ENCODE data around the gene NPY2R. TPM values are rescaled to one million over a fixed set of nuclear protein-coding genes. Genes with fewer than 3 reads are reported as not detected.

NPY2R gene
- total RNA-seq, 1 donor from 2014 or later, result not detected

GRCh38 chr4:155252327-155252726 lies 43.9 kb downstream of the NPY2R start:
- DNase-seq, result no peak

GRCh38 chr4:155263480-155263879 lies 55.0 kb downstream of the NPY2R start:
- DNase-seq, result no peak

GRCh38 chr4:155265113-155265512 lies 56.7 kb downstream of the NPY2R start:
- DNase-seq, result no peak

Other genes with a start within 250 kb of the NPY2R start
- 0.17 and 0.19 TPM in 2 replicates for gene MAP9, start 168.3 kb downstream of the NPY2R start, total RNA-seq